ENCODE results near the gene RNF157.

The RNF157 gene

GRCh38 chr17:76092526-76093413 lies 147.5 kb downstream of the RNF157 start:
- no peak for DNase-seq
- H3K9me3 ChIP-seq (replicated peaks; ENCODE audit: insufficient read depth, low read length), result no peaks in the 10 kb centered on the region
- no peak for TF ChIP-seq EZH2phosphoT487 (IDR thresholded peaks at IDR 0.05; ENCODE audit: low read length)
- no peak for TF ChIP-seq EZH2 (optimal IDR thresholded peaks at IDR 0.05; ENCODE audit: low read depth, low read length)
- TF ChIP-seq CTCF (IDR thresholded peaks at IDR 0.05; ENCODE audit: low read length), result no peak
- H3F3A ChIP-seq (ENCODE audit: insufficient read depth, low read length), result no peaks in the 10 kb centered on the region
- H3K36me3 ChIP-seq (replicated peaks; ENCODE audit: insufficient read depth, low read length), result no peaks in the 10 kb centered on the region
- H3K4me2 ChIP-seq (ENCODE audit: low read depth, low read length), result no peak overlapping the region
- no peak overlapping the region for H3K4me3 ChIP-seq (ENCODE audit: low read length)
- H3K9ac ChIP-seq (ENCODE audit: low read length), result no peak overlapping the region
- H3K27me3 ChIP-seq (replicated peaks; ENCODE audit: insufficient read depth, low read length), result no peaks in the 10 kb centered on the region
- no peaks in the 10 kb centered on the region for H3K79me2 ChIP-seq (ENCODE audit: low read length)
- no peaks in the 10 kb centered on the region for H3K4me1 ChIP-seq (ENCODE audit: low read length)
- H3K9me2 ChIP-seq (replicated peaks; ENCODE audit: insufficient read depth, low read length), result no peaks in the 10 kb centered on the region
- H2AFZ ChIP-seq (ENCODE audit: low read length), result no peak overlapping the region
- no peaks in the 10 kb centered on the region for H4K20me1 ChIP-seq (ENCODE audit: insufficient read depth, low read length)
- H3K27ac ChIP-seq (ENCODE audit: low read length), result no peak overlapping the region

Measured in MM.1S (cell line).